H9 (cell line): ENCODE results near the gene ROPN1B. TPM values are rescaled to one million over a fixed set of nuclear protein-coding genes. Genes with fewer than 3 reads are reported as not detected.

Experiments
- DNase-seq: peaks from one replicate; pipeline ENCODE4 v3.0.0-alpha.2; 2017
- H2AFZ ChIP-seq: one replicate; pipeline ENCODE4 v1.6.1; 2013; ENCODE audit warnings: mild to moderate bottlenecking, low read length, control low read depth, moderate library complexity
- H2AK5ac ChIP-seq: 2 replicates; pipeline ENCODE4 v1.6.1; 2013; ENCODE audit warnings: low read length, control low read depth, mixed read lengths; ENCODE audit not compliant: insufficient read length
- H2BK120ac ChIP-seq: one replicate; pipeline ENCODE4 v1.6.1; 2013; ENCODE audit warnings: low read depth, mild to moderate bottlenecking, low read length, control low read depth, inconsistent platforms; ENCODE audit not compliant: poor library complexity, severe bottlenecking
- H2BK12ac ChIP-seq: 2 replicates; pipeline ENCODE4 v1.6.1; 2013; ENCODE audit warnings: low read length, control low read depth, mixed read lengths, low read depth; ENCODE audit not compliant: insufficient read length
- H2BK15ac ChIP-seq: 2 replicates; pipeline ENCODE4 v1.6.1; 2013; ENCODE audit warnings: low read depth, low read length, control low read depth
- H2BK20ac ChIP-seq: one replicate; pipeline ENCODE4 v1.6.1; 2013; ENCODE audit warnings: low read depth, mild to moderate bottlenecking, low read length, control low read depth, inconsistent platforms; ENCODE audit not compliant: poor library complexity, severe bottlenecking
- H2BK5ac ChIP-seq: 2 replicates; pipeline ENCODE4 v1.6.1; 2013; ENCODE audit warnings: low read length, control low read depth, mixed read lengths; ENCODE audit not compliant: insufficient read length
- H3K14ac ChIP-seq: 2 replicates; pipeline ENCODE4 v1.6.1; 2013; ENCODE audit warnings: low read length, control low read depth; ENCODE audit not compliant: insufficient read depth
- H3K18ac ChIP-seq: 2 replicates; pipeline ENCODE4 v1.6.1; 2013; ENCODE audit warnings: low read depth, mild to moderate bottlenecking, mixed read lengths, low read length, control low read depth; ENCODE audit not compliant: insufficient read length
- H3K23ac ChIP-seq: 2 replicates; pipeline ENCODE4 v1.6.1; 2013; ENCODE audit warnings: low read length, control low read depth, mixed read lengths, low read depth; ENCODE audit not compliant: insufficient read length
- H3K23me2 ChIP-seq: 2 replicates; pipeline ENCODE4 v1.6.1; 2013; ENCODE audit warnings: low read depth, mild to moderate bottlenecking, mixed read lengths, low read length, control low read depth; ENCODE audit not compliant: insufficient read length, poor library complexity, severe bottlenecking
- H3K27ac ChIP-seq: 2 replicates; pipeline ENCODE4 v1.5.1; 2013; ENCODE audit warnings: low read length, control low read depth, mixed read lengths, low read depth; ENCODE audit not compliant: insufficient read length
- H3K27me3 ChIP-seq: 2 replicates; pipeline ENCODE4 v1.6.1; 2013; ENCODE audit warnings: low read length, control low read depth, inconsistent platforms; ENCODE audit not compliant: insufficient read depth
- H3K4ac ChIP-seq: 2 replicates; pipeline ENCODE4 v1.6.1; 2013; ENCODE audit warnings: low read depth, mild to moderate bottlenecking, control low read depth, inconsistent platforms, low read length, moderate library complexity
- H3K4me1 ChIP-seq: 2 replicates; pipeline ENCODE4 v1.6.1; 2013; ENCODE audit warnings: low read length, control low read depth, inconsistent platforms; ENCODE audit not compliant: insufficient read depth
- H3K4me2 ChIP-seq: 2 replicates; pipeline ENCODE4 v1.6.1; 2013; ENCODE audit warnings: low read length, control low read depth, mixed read lengths; ENCODE audit not compliant: insufficient read length, insufficient read depth
- H3K56ac ChIP-seq: 2 replicates; pipeline ENCODE4 v1.6.1; 2013; ENCODE audit warnings: low read depth, mild to moderate bottlenecking, mixed read lengths, low read length, control low read depth; ENCODE audit not compliant: insufficient read length
- H3K79me1 ChIP-seq: 2 replicates; pipeline ENCODE4 v1.6.1; 2013; ENCODE audit warnings: low read depth, mild to moderate bottlenecking, moderate library complexity, low read length, control low read depth, inconsistent platforms; ENCODE audit not compliant: insufficient read depth, poor library complexity, severe bottlenecking
- H3K79me2 ChIP-seq: 2 replicates; pipeline ENCODE4 v1.6.1; 2013; ENCODE audit warnings: low read length, control low read depth, inconsistent platforms; ENCODE audit not compliant: insufficient read depth
- H3K9ac ChIP-seq: 2 replicates; pipeline ENCODE4 v1.6.1; 2013; ENCODE audit warnings: low read length, control low read depth, mixed read lengths; ENCODE audit not compliant: insufficient read length; ENCODE audit errors: extremely low read depth
- H3K9me3 ChIP-seq: one replicate; pipeline ENCODE4 v1.6.1; 2013; ENCODE audit warnings: low read depth, low read length, inconsistent platforms; ENCODE audit not compliant: control insufficient read depth
- H3T11ph ChIP-seq: one replicate; pipeline ENCODE4 v1.6.1; 2013; ENCODE audit warnings: mild to moderate bottlenecking, low read length, control low read depth, inconsistent platforms
- H4K20me1 ChIP-seq: one replicate; pipeline ENCODE4 v1.6.1; 2013; ENCODE audit not compliant: control insufficient read depth, insufficient read length, insufficient read depth
- H4K5ac ChIP-seq: 2 replicates; pipeline ENCODE4 v1.6.1; 2013; ENCODE audit warnings: low read depth, mild to moderate bottlenecking, mixed read lengths, low read length, control low read depth; ENCODE audit not compliant: insufficient read length
- H4K8ac ChIP-seq: replicated peaks from 2 replicates; pipeline ENCODE4 v1.6.1; 2013; ENCODE audit warnings: low read length, control low read depth, mixed read lengths, low read depth; ENCODE audit not compliant: insufficient read length
- H4K91ac ChIP-seq: 2 replicates; pipeline ENCODE4 v1.6.1; 2013; ENCODE audit warnings: low read depth, mild to moderate bottlenecking, moderate library complexity, mixed read lengths, low read length, control low read depth; ENCODE audit not compliant: insufficient read length
- H3K27ac Mint-ChIP-seq, 3 experiments: 2 replicates in 2 of 3; 3 replicates in 1 of 3; pipeline ENCODE4 v1.8.0; 2020 to 2021; ENCODE audit warnings: mixed read lengths in 3 of 3, mild to moderate bottlenecking in 1 of 3, moderate library complexity in 1 of 3
- H3K27me3 Mint-ChIP-seq: 2 replicates; pipeline ENCODE4 v1.8.0; 2021; ENCODE audit warnings: low read depth, mild to moderate bottlenecking, moderate library complexity, mixed read lengths
- H3K36me3 Mint-ChIP-seq, 3 experiments: 2 replicates in 2 of 3; 3 replicates in 1 of 3; pipeline ENCODE4 v1.8.0; 2020 to 2021; ENCODE audit warnings: low read depth in 3 of 3, mixed read lengths in 3 of 3; ENCODE audit not compliant: insufficient read depth in 1 of 3
- H3K4me1 Mint-ChIP-seq, 2 experiments: 2 replicates each; pipeline ENCODE4 v1.8.0; 2020; ENCODE audit warnings: mixed read lengths in 2 of 2
- H3K4me3 Mint-ChIP-seq, 2 experiments: 2 replicates in 1 of 2; 3 replicates in 1 of 2; pipeline ENCODE4 v1.8.0; 2020 to 2021; ENCODE audit warnings: mild to moderate bottlenecking in 2 of 2, mixed read lengths in 2 of 2, moderate library complexity in 1 of 2
- H3K9me3 Mint-ChIP-seq, 2 experiments: 2 replicates in 1 of 2; 3 replicates in 1 of 2; pipeline ENCODE4 v1.8.0; 2020; ENCODE audit warnings: mild to moderate bottlenecking in 2 of 2, mixed read lengths in 2 of 2, moderate library complexity in 1 of 2
- WGBS: extraction: QIAGEN DNeasy Blood & Tissue Kit; methylation state at CpG from one replicate; pipeline ENCODE4 v1.1.7; 2013; ENCODE audit warnings: missing lambda C conversion rate, low lambda C conversion rate, mixed read lengths; ENCODE audit not compliant: insufficient read length; ENCODE audit errors: extremely low coverage; 5-methylcytosine and 5-hydroxymethylcytosine counted together
- total RNA-seq: library from RNA; stranded (reverse); gene quantifications from 2 replicates; pipeline ENCODE4 v1.2.1, GENCODE V29; 2021
- TF ChIP-seq, protein P1 (sequence below): fragments of 200-600 bp; sonication (generic); conservative IDR thresholded peaks from 3 replicates; pipeline ENCODE4 v1.8.0; 2021; ENCODE audit warnings: antibody characterized with exemption, mild to moderate bottlenecking

ROPN1B gene
- total RNA-seq, 1 experiment from 2014 or later = not detected

DNA sequence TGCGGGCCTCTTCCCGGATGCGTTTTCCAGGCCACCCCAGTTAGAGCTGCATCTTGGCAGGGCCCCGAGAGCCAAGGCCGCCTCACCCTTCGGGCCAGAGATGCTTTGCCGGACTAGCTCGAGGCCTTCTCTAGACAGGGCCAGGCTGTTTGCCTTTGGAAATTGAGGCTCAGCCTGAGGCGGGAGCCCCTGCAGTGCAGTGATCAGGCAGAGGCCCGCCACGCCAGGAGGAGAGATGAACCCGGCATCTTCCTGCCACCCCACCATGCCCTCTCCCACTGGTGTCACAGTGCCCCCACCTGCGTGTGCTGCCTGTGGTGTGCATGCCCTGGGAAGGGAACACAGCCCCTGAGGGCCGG lies 8.9 kb upstream of the ROPN1B start:
- DNase-seq = peak; percentile 26
- H3K79me1 ChIP-seq = no peaks in the 10 kb centered on the region
- no peak overlapping the region for H3K56ac ChIP-seq
- no peak overlapping the region for H3T11ph ChIP-seq
- no peak overlapping the region for H2AFZ ChIP-seq
- H3K4me3 Mint-ChIP-seq = no peak overlapping the region; a peak in 1 of 5 replicates
- H3K27ac Mint-ChIP-seq = no peak overlapping the region; a peak in 1 of 7 replicates
- no peak overlapping the region for H3K27ac ChIP-seq
- peaks cover 34% of the 10 kb centered on the region for H3K27me3 Mint-ChIP-seq
- H3K9me3 Mint-ChIP-seq = peaks cover 3 to 4% of the 10 kb centered on the region in 2 experiments; a peak in 3 of 5 replicates
- no peak overlapping the region for H4K8ac ChIP-seq
- no peak overlapping the region for H2BK20ac ChIP-seq
- no peak overlapping the region for H3K18ac ChIP-seq
- no peak overlapping the region for H3K4me2 ChIP-seq
- no peaks in the 10 kb centered on the region for H3K4me1 ChIP-seq
- H4K5ac ChIP-seq = no peak overlapping the region
- no peak overlapping the region for H2BK15ac ChIP-seq
- no peak overlapping the region for H2AK5ac ChIP-seq
- no CpG with 5 or more reads among the region's 14 CpGs for WGBS
- peaks cover 0 to 5% of the 10 kb centered on the region in 2 experiments; a peak in 2 of 4 replicates for H3K4me1 Mint-ChIP-seq
- H2BK120ac ChIP-seq = no peak overlapping the region
- H2BK12ac ChIP-seq = no peak overlapping the region
- no peak overlapping the region for H3K23ac ChIP-seq
- no peaks in the 10 kb centered on the region for H4K20me1 ChIP-seq
- H4K91ac ChIP-seq = no peak overlapping the region
- no peaks in the 10 kb centered on the region for H3K23me2 ChIP-seq
- H3K14ac ChIP-seq = no peak overlapping the region
- no peak overlapping the region for H3K4ac ChIP-seq
- H3K27me3 ChIP-seq = no peaks in the 10 kb centered on the region
- H3K79me2 ChIP-seq = no peaks in the 10 kb centered on the region
- H3K9ac ChIP-seq = no peak overlapping the region
- no peaks in the 10 kb centered on the region for H3K36me3 Mint-ChIP-seq
- no peak overlapping the region for H2BK5ac ChIP-seq
- TF ChIP-seq, protein P1, sequence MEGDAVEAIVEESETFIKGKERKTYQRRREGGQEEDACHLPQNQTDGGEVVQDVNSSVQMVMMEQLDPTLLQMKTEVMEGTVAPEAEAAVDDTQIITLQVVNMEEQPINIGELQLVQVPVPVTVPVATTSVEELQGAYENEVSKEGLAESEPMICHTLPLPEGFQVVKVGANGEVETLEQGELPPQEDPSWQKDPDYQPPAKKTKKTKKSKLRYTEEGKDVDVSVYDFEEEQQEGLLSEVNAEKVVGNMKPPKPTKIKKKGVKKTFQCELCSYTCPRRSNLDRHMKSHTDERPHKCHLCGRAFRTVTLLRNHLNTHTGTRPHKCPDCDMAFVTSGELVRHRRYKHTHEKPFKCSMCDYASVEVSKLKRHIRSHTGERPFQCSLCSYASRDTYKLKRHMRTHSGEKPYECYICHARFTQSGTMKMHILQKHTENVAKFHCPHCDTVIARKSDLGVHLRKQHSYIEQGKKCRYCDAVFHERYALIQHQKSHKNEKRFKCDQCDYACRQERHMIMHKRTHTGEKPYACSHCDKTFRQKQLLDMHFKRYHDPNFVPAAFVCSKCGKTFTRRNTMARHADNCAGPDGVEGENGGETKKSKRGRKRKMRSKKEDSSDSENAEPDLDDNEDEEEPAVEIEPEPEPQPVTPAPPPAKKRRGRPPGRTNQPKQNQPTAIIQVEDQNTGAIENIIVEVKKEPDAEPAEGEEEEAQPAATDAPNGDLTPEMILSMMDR = no peak
- no peaks in the 10 kb centered on the region for H3K9me3 ChIP-seq
